Keratinocyte (primary cell): ENCODE measurements around the gene GLS.

ENCODE experiments used
- EZH2 ChIP-seq: IDR thresholded peaks from one replicate; pipeline ENCODE4 v1.6.1; 2012; ENCODE audit warnings: inconsistent platforms, mild to moderate bottlenecking, low read length, moderate library complexity
- TF ChIP-seq, protein P1 (sequence below), 3 experiments: IDR thresholded peaks in 1 of 3; conservative IDR thresholded peaks in 1 of 3; optimal IDR thresholded peaks in 1 of 3; 2 replicates in 2 of 3; 3 replicates in 1 of 3; pipeline versions ENCODE3 to v1.5.1; 2011; ENCODE audit warnings: low read length in 3 of 3, mild to moderate bottlenecking in 3 of 3, moderate library complexity in 2 of 3, control low read depth in 1 of 3, inconsistent platforms in 1 of 3; ENCODE audit not compliant: insufficient read depth in 2 of 3; ENCODE audit errors: extremely low read depth in 1 of 3

GRCh38 chr2:190986221-190986953 lies 105.8 kb downstream of the GLS start:
- TF ChIP-seq, protein P1, sequence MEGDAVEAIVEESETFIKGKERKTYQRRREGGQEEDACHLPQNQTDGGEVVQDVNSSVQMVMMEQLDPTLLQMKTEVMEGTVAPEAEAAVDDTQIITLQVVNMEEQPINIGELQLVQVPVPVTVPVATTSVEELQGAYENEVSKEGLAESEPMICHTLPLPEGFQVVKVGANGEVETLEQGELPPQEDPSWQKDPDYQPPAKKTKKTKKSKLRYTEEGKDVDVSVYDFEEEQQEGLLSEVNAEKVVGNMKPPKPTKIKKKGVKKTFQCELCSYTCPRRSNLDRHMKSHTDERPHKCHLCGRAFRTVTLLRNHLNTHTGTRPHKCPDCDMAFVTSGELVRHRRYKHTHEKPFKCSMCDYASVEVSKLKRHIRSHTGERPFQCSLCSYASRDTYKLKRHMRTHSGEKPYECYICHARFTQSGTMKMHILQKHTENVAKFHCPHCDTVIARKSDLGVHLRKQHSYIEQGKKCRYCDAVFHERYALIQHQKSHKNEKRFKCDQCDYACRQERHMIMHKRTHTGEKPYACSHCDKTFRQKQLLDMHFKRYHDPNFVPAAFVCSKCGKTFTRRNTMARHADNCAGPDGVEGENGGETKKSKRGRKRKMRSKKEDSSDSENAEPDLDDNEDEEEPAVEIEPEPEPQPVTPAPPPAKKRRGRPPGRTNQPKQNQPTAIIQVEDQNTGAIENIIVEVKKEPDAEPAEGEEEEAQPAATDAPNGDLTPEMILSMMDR (optimal IDR thresholded peaks at IDR 0.05 in 1 of 3, IDR thresholded peaks at IDR 0.05 in 1 of 3, conservative IDR thresholded peaks at IDR 0.05 in 1 of 3; ENCODE audit: extremely low read depth in 1 of 3, insufficient read depth in 2 of 3, low read length in 3 of 3), result no peak
- no peak for TF ChIP-seq EZH2
